NCI-H526 treated with DMSO at 0.1 percent for 48 hours (cell line): ENCODE measurements around the gene TAF3.

Source experiments
- DNase-seq: peaks from one replicate; lab custom pipeline; 2025; lab: John Stamatoyannopoulos, UW

TAF3 gene

GRCh38 chr10:8035006-8035640, 216.8 kb downstream of the TAF3 start:
- DNase-seq, result no peak

GRCh38 chr10:8035641-8036470, 217.6 kb downstream of the TAF3 start:
- no peak for DNase-seq

GRCh38 chr10:8036506-8037198, 218.3 kb downstream of the TAF3 start:
- DNase-seq, result no peak

GRCh38 chr10:8037199-8037801, 219.0 kb downstream of the TAF3 start:
- no peak for DNase-seq

- peak; percentile 22 for DNase-seq
Observed at GRCh38 chr10:8037941-8038894, 219.9 kb downstream of the TAF3 start.

GRCh38 chr10:8039321-8039881, 221.1 kb downstream of the TAF3 start:
- DNase-seq, result peak; percentile 25

GRCh38 chr10:8040651-8041050, 222.3 kb downstream of the TAF3 start:
- DNase-seq, result no peak

- no peak for DNase-seq
Observed at GRCh38 chr10:8041284-8041991, 223.1 kb downstream of the TAF3 start.

- no peak for DNase-seq
Observed at GRCh38 chr10:8041992-8042720, 223.9 kb downstream of the TAF3 start.

- no peak for DNase-seq
Observed at GRCh38 chr10:8042721-8043568, 224.6 kb downstream of the TAF3 start.

- no peak for DNase-seq
Observed at GRCh38 chr10:8043569-8044306, 225.4 kb downstream of the TAF3 start.

- no peak for DNase-seq
Observed at GRCh38 chr10:8044331-8044907, 226.1 kb downstream of the TAF3 start.

- DNase-seq, result no peak
Observed at GRCh38 chr10:8044908-8045725, 226.8 kb downstream of the TAF3 start.

GRCh38 chr10:8045726-8046494, 227.6 kb downstream of the TAF3 start:
- no peak for DNase-seq

- no peak for DNase-seq
Observed at GRCh38 chr10:8047452-8048280, 229.4 kb downstream of the TAF3 start.
